Endodermal cell (in vitro differentiated cells): Measurements from ENCODE around the gene EXD2. TPM values are rescaled to one million over a fixed set of nuclear protein-coding genes. Genes with fewer than 3 reads are reported as not detected.

Experiments
- DNase-seq: peaks from one replicate; pipeline ENCODE4 v3.0.0-alpha.2; 2017
- H3K27ac ChIP-seq: 2 replicates; pipeline ENCODE4 v1.5.1; 2013; ENCODE audit warnings: mild to moderate bottlenecking, low read depth, low read length, moderate library complexity
- H3K27me3 ChIP-seq: 2 replicates; pipeline ENCODE4 v1.6.1; 2013; ENCODE audit warnings: mild to moderate bottlenecking, low read length, moderate library complexity; ENCODE audit not compliant: insufficient read depth, control insufficient read depth, poor library complexity, severe bottlenecking
- H3K36me3 ChIP-seq: 2 replicates; pipeline ENCODE4 v1.7.0; 2013; ENCODE audit warnings: mild to moderate bottlenecking, low read length, moderate library complexity; ENCODE audit not compliant: control insufficient read depth, insufficient read depth
- H3K4me1 ChIP-seq: one replicate; pipeline ENCODE4 v1.7.0; 2013; ENCODE audit warnings: low read length; ENCODE audit not compliant: control insufficient read depth, insufficient read depth
- H3K4me3 ChIP-seq: 2 replicates; pipeline ENCODE4 v1.5.1; 2013; ENCODE audit warnings: mild to moderate bottlenecking, low read length, moderate library complexity
- H3K9ac ChIP-seq: 2 replicates; pipeline ENCODE4 v1.6.1; 2013; ENCODE audit warnings: mild to moderate bottlenecking, low read length, moderate library complexity; ENCODE audit not compliant: poor library complexity, severe bottlenecking; ENCODE audit errors: extremely low read depth
- H3K9me3 ChIP-seq: 2 replicates; pipeline ENCODE4 v1.6.1; 2013; ENCODE audit warnings: mild to moderate bottlenecking, low read length, moderate library complexity; ENCODE audit not compliant: control insufficient read depth
- H3K27ac Mint-ChIP-seq: 2 replicates; pipeline ENCODE4 v1.8.0; 2020; ENCODE audit warnings: mixed read lengths
- H3K27me3 Mint-ChIP-seq: 2 replicates; pipeline ENCODE4 v1.8.0; 2021; ENCODE audit warnings: mild to moderate bottlenecking, mixed read lengths; ENCODE audit not compliant: insufficient read depth
- H3K36me3 Mint-ChIP-seq: 2 replicates; pipeline ENCODE4 v1.8.0; 2020; ENCODE audit warnings: low read depth, mixed read lengths
- H3K4me1 Mint-ChIP-seq: 2 replicates; pipeline ENCODE4 v1.8.0; 2020; ENCODE audit warnings: mixed read lengths
- H3K4me3 Mint-ChIP-seq: 2 replicates; pipeline ENCODE4 v1.8.0; 2020; ENCODE audit warnings: mild to moderate bottlenecking, moderate library complexity, mixed read lengths
- H3K9me3 Mint-ChIP-seq: 2 replicates; pipeline ENCODE4 v1.8.0; 2020; ENCODE audit warnings: mild to moderate bottlenecking, mixed read lengths
- WGBS, 2 experiments: methylation state at CpG; one replicate each; pipeline versions ENCODE4 v1.1.5 to v1.1.7; 2013; ENCODE audit warnings: missing lambda C conversion rate in 2 of 2, mixed read lengths in 1 of 2; ENCODE audit not compliant: insufficient coverage in 1 of 2, insufficient read length in 1 of 2; 5-methylcytosine and 5-hydroxymethylcytosine counted together
- total RNA-seq, 2 donors: library from RNA; stranded (reverse); fragmentation: NEBNext Ultra II Directional in 1 of 2; extraction: Animal tissue kit (Norgen Biotek cat#: 25700) in 1 of 2; gene quantifications; 2 replicates in 1 of 2; 3 replicates in 1 of 2; pipeline ENCODE4 v1.2.1, GENCODE V29; 2021
- TF ChIP-seq, protein P1 (sequence below): fragments of 200-600 bp; sonication (generic); conservative IDR thresholded peaks from 2 replicates; pipeline ENCODE4 v1.5.0; 2021; ENCODE audit warnings: antibody characterized with exemption, mild to moderate bottlenecking

Gene EXD2
- total RNA-seq, 2 donors from 2014 or later = 26.9 to 27.2 TPM

DNA sequence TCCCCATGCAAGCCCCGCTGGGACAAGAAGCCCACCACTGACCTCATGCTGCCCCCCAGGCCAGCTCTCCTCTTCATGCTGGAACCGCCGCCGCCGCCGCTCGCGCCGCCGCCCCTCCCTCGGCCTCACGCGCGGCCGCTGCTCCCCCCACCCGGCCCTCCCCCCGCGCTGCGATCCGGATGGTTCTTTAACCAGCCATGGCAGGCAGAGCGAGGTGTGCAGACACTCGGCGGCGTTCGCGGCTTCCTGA is 38.5 kb upstream of the EXD2 start, which contains the start of gene DCAF5:
DCAF5 (minus strand) TSS at position 218 of the 250 bp plus-strand sequence; CDS start at position 77, 141 bp downstream.
- DNase-seq = peak; percentile 96
- Mint-ChIP-seq H3K27ac (peak within 1 kb of the TSS; percentile 95), H3K36me3 (peaks cover 10% of the 10 kb centered on the region), H3K4me1 (peaks cover 32% of the 10 kb centered on the region), H3K27me3 (no peaks in the 10 kb centered on the region), H3K9me3 (no peaks in the 10 kb centered on the region), H3K4me3 (peak within 1 kb of the TSS; percentile 90)
- peak within 1 kb of the TSS; percentile 96 for H3K4me3 ChIP-seq
- H3K9me3 ChIP-seq = no peaks in the 10 kb centered on the region
- no peaks in the 10 kb centered on the region for H3K27me3 ChIP-seq
- H3K4me1 ChIP-seq = peaks cover 8% of the 10 kb centered on the region
- TF ChIP-seq, protein P1, sequence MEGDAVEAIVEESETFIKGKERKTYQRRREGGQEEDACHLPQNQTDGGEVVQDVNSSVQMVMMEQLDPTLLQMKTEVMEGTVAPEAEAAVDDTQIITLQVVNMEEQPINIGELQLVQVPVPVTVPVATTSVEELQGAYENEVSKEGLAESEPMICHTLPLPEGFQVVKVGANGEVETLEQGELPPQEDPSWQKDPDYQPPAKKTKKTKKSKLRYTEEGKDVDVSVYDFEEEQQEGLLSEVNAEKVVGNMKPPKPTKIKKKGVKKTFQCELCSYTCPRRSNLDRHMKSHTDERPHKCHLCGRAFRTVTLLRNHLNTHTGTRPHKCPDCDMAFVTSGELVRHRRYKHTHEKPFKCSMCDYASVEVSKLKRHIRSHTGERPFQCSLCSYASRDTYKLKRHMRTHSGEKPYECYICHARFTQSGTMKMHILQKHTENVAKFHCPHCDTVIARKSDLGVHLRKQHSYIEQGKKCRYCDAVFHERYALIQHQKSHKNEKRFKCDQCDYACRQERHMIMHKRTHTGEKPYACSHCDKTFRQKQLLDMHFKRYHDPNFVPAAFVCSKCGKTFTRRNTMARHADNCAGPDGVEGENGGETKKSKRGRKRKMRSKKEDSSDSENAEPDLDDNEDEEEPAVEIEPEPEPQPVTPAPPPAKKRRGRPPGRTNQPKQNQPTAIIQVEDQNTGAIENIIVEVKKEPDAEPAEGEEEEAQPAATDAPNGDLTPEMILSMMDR = no peak
- peak within 1 kb of the TSS; percentile 79 for H3K27ac ChIP-seq
- WGBS, 2 experiments = 0% methylated on average over 5 to 22 of the region's 26 CpGs
- H3K36me3 ChIP-seq = peaks cover 21% of the 10 kb centered on the region
- H3K9ac ChIP-seq = peak within 1 kb of the TSS; percentile 82

DNA sequence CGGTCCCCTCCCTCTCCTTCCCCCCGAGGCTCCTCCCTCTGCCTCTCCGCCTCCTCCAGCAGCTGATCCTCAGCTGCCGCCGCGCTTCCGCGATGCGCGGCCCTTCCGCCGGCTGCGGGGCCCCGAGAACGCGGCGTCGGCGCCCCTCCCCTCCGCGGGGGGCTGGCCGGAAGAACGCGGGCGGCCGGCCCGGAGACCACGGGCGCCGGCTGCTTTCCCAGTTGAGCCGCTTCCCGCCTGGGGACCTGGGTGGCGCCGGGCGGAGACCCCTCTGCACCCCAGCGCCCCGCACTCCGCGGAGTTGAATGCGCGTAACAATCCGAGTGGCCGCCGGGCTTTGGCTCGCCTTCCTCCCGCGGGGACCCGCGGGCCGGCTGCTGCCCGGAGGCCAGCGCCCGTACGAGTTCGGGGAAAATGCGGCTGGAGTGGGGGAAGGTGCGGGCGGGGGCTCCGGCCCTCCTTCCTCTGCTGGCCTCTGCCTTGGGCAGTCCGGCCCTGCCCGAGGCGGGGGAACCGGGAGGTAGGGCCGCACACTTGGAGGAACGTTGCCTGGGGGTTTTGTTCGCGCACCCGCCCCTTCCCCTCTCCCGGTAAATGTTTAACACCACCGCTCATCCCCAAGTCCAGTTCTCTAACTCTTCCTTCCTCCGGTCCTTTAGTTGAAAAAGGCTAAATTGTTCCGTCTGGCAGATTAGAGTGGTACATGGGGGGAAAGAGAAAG is 38.0 kb upstream of the EXD2 start:
- Mint-ChIP-seq H3K4me1 (peaks cover 32% of the 10 kb centered on the region), H3K36me3 (peaks cover 6% of the 10 kb centered on the region), H3K9me3 (no peaks in the 10 kb centered on the region), H3K27ac (peak overlapping the region; percentile 95), H3K27me3 (no peaks in the 10 kb centered on the region), H3K4me3 (peak overlapping the region; percentile 90)
- H3K36me3 ChIP-seq = peaks cover 16% of the 10 kb centered on the region
- H3K27ac ChIP-seq = peak overlapping the region; percentile 7
- no peaks in the 10 kb centered on the region for H3K27me3 ChIP-seq
- no peak for DNase-seq
- H3K9ac ChIP-seq = peak overlapping the region; percentile 82
- peaks cover 8% of the 10 kb centered on the region for H3K4me1 ChIP-seq
- WGBS, 2 experiments = 0 to 1% methylated on average over 19 to 72 of the region's 72 CpGs
- TF ChIP-seq, protein P1 = no peak
- H3K9me3 ChIP-seq = no peaks in the 10 kb centered on the region
- peak overlapping the region; percentile 96 for H3K4me3 ChIP-seq

DNA sequence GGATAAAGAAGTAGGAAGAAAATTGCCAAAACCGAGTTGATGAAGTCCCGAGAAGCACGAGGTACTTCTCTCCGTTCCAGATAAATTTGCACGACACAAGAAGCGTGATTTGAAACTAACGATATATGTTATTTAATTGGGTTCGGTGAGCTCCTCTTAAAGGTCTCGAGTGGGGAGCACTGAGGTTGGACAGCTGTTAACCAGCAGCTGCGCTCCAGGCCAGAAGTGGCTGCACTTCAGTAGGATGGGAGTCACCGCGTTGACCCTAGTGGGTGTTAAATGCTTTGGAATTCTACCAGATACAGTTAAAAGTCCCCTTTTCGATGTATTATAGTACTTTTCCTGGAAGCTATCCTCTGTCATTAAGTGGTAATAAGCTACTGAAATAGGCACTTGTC is 37.4 kb upstream of the EXD2 start:
- Histone ChIP-seq H3K36me3 (peaks cover 11% of the 10 kb centered on the region), H3K9ac (peak overlapping the region; percentile 82), H3K4me1 (peaks cover 5% of the 10 kb centered on the region), H3K9me3 (no peaks in the 10 kb centered on the region), H3K27ac (no peak overlapping the region), H3K27me3 (no peaks in the 10 kb centered on the region), H3K4me3 (peak overlapping the region; percentile 96)
- peaks cover 2% of the 10 kb centered on the region for H3K36me3 Mint-ChIP-seq
- peaks cover 28% of the 10 kb centered on the region for H3K4me1 Mint-ChIP-seq
- no peaks in the 10 kb centered on the region for H3K9me3 Mint-ChIP-seq
- H3K27ac Mint-ChIP-seq = peak overlapping the region; percentile 95
- H3K4me3 Mint-ChIP-seq = peak overlapping the region; percentile 90
- 10 to 15% methylated on average over 13 of the region's 13 CpGs for WGBS, 2 experiments
- DNase-seq = peak; percentile 53
- peaks cover 3% of the 10 kb centered on the region for H3K27me3 Mint-ChIP-seq
- TF ChIP-seq, protein P1 = no peak
